ENCODE data around the gene ZBTB44. TPM values are rescaled to one million over a fixed set of nuclear protein-coding genes. Genes with fewer than 3 reads are reported as not detected.
"Not testable (repeated sequence)": the region's sequence is repeated elsewhere in the genome, so short reads cannot be mapped to it uniquely, and the experiment has no call there.

ZBTB44 gene
- total RNA-seq, 1 donor from 2014 or later, result 57.3 TPM

- intact Hi-C loops (cut with micrococcal nuclease), result no loop called here
- ATAC-seq (peak; percentile 91), DNase-seq (peak; percentile 83)
Measured at GRCh38 chr11:130314184-130314749, 450 bp downstream of the ZBTB44 start.

- DNase-seq (no peak), ATAC-seq (no peak)
- intact Hi-C loops (cut with micrococcal nuclease), result no loop called here
Measured at GRCh38 chr11:130313383-130314183, 1.1 kb downstream of the ZBTB44 start.

- DNase-seq (no peak), ATAC-seq (no peak)
- intact Hi-C loops (cut with micrococcal nuclease), result no loop called here
Measured at GRCh38 chr11:130312046-130312445, 2.7 kb downstream of the ZBTB44 start.

GRCh38 chr11:130310622-130311021, 4.1 kb downstream of the ZBTB44 start:
- intact Hi-C loops (cut with micrococcal nuclease), result no loop called here
- ATAC-seq, result no peak
- no peak for DNase-seq

GRCh38 chr11:130308886-130309285, 5.8 kb downstream of the ZBTB44 start:
- intact Hi-C loops (cut with micrococcal nuclease), result no loop called here
- no peak for DNase-seq
- peak; percentile 78 for ATAC-seq

- DNase-seq (no peak), ATAC-seq (no peak)
- intact Hi-C loops (cut with micrococcal nuclease), result no loop called here
Measured at GRCh38 chr11:130308059-130308458, 6.7 kb downstream of the ZBTB44 start.

- no peak for DNase-seq
- ATAC-seq, result no peak
- intact Hi-C loops (cut with micrococcal nuclease), result no loop called here
Measured at GRCh38 chr11:130304651-130305050, 10.1 kb downstream of the ZBTB44 start.

- DNase-seq, result no peak
- no peak for ATAC-seq
- intact Hi-C loops (cut with micrococcal nuclease), result no loop called here
Measured at GRCh38 chr11:130301002-130301401, 13.7 kb downstream of the ZBTB44 start.

- ATAC-seq (no peak), DNase-seq (no peak)
- intact Hi-C loops (cut with micrococcal nuclease), result no loop called here
Measured at GRCh38 chr11:130300567-130300966, 14.2 kb downstream of the ZBTB44 start.

- DNase-seq (no peak), ATAC-seq (no peak)
- intact Hi-C loops (cut with micrococcal nuclease), result no loop called here
Measured at GRCh38 chr11:130299978-130300377, 14.7 kb downstream of the ZBTB44 start.

GRCh38 chr11:130295657-130296056, 19.1 kb downstream of the ZBTB44 start:
- ATAC-seq (no peak), DNase-seq (no peak)
- intact Hi-C loops (cut with micrococcal nuclease), result no loop called here

- no peak for ATAC-seq
- no peak for DNase-seq
- intact Hi-C loops (cut with micrococcal nuclease), result no loop called here
Measured at GRCh38 chr11:130282111-130282510, 32.6 kb downstream of the ZBTB44 start.

- intact Hi-C loops (cut with micrococcal nuclease); ATAC-seq: not testable (repeated sequence)
Measured at GRCh38 chr11:130281341-130281740, 33.4 kb downstream of the ZBTB44 start.

GRCh38 chr11:130279989-130280388, 34.7 kb downstream of the ZBTB44 start:
- intact Hi-C loops (cut with micrococcal nuclease), result no loop called here

More at GRCh38 chr11:130281341-130281740, 33.4 kb downstream of the ZBTB44 start:
- not testable (repeated sequence) for DNase-seq

GRCh38 chr11:130278745-130279144, 36.0 kb downstream of the ZBTB44 start:
- ATAC-seq (no peak), DNase-seq (no peak)

More at GRCh38 chr11:130279989-130280388, 34.7 kb downstream of the ZBTB44 start:
- DNase-seq (no peak), ATAC-seq (no peak)

GRCh38 chr11:130278151-130278550, 36.6 kb downstream of the ZBTB44 start:
- no peak for ATAC-seq
- intact Hi-C loops (cut with micrococcal nuclease), result no loop called here

More at GRCh38 chr11:130278745-130279144, 36.0 kb downstream of the ZBTB44 start:
- intact Hi-C loops (cut with micrococcal nuclease), result no loop called here

GRCh38 chr11:130272336-130272735, 42.4 kb downstream of the ZBTB44 start:
- DNase-seq (no peak), ATAC-seq (no peak)
- intact Hi-C loops (cut with micrococcal nuclease), result no loop called here

More at GRCh38 chr11:130278151-130278550, 36.6 kb downstream of the ZBTB44 start:
- DNase-seq, result no peak

GRCh38 chr11:130269326-130269943, 45.3 kb downstream of the ZBTB44 start:
- DNase-seq, result no peak
- no peak for ATAC-seq
- intact Hi-C loops (cut with micrococcal nuclease), result no loop called here

- intact Hi-C loops (cut with micrococcal nuclease), result no loop called here
- DNase-seq, result no peak
Measured at GRCh38 chr11:130263351-130263750, 51.4 kb downstream of the ZBTB44 start.

GRCh38 chr11:130262424-130262823, 52.3 kb downstream of the ZBTB44 start:
- DNase-seq (no peak), ATAC-seq (no peak)
- intact Hi-C loops (cut with micrococcal nuclease), result no loop called here

More at GRCh38 chr11:130263351-130263750, 51.4 kb downstream of the ZBTB44 start:
- ATAC-seq, result no peak
